ENCODE measurements around the gene RAB1A. TPM values are rescaled to one million over a fixed set of nuclear protein-coding genes. Genes with fewer than 3 reads are reported as not detected.

RAB1A gene
- total RNA-seq, 1 experiment from 2014 or later, result 165 TPM

- ChIA-PET CTCF (no interaction called here), POLR2A (ENCODE audit: unreplicated experiment) (no interaction called here)
- no peaks in the 10 kb centered on the region for H3K79me2 ChIP-seq (ENCODE audit: low read depth)
- DNase-seq, result peak in 1 of 2 experiments; percentile 43
- peaks cover 19% of the 10 kb centered on the region for H3K9me3 ChIP-seq (ENCODE audit: insufficient read depth, low read depth)
- intact Hi-C loops (cut with micrococcal nuclease; ENCODE audit: unreplicated experiment), result loop anchor here (5.0 to 10.0 kb wide), 2 partner anchors 457 to 709 kb away; no protein-coding TSS in a partner anchor
- H2AFZ ChIP-seq, result no peak overlapping the region
- no peaks in the 10 kb centered on the region for H3F3A ChIP-seq (ENCODE audit: insufficient read depth, low read depth)
- no peak overlapping the region for H3K4me2 ChIP-seq
- H3K36me3 ChIP-seq (ENCODE audit: low read depth), result 0 out of 2 replicates have a peak, but pooled peaks cover 6% of the 10 kb centered on the region
- no peaks in the 10 kb centered on the region for H3K9me2 ChIP-seq (ENCODE audit: insufficient read depth)
- H3K4me3 ChIP-seq, result no peak overlapping the region
- H4K20me1 ChIP-seq (ENCODE audit: insufficient read depth), result no peaks in the 10 kb centered on the region
- no peaks in the 10 kb centered on the region for H3K27me3 ChIP-seq (ENCODE audit: insufficient read depth, low read depth)
- BruUV-seq (replicated peaks), result no TSS peak
- peaks cover 10% of the 10 kb centered on the region for H3K4me1 ChIP-seq (replicated peaks; ENCODE audit: insufficient read depth)
- no peak for TF ChIP-seq EZH2 (IDR thresholded peaks at IDR 0.05; ENCODE audit: low read depth)
- TF ChIP-seq, protein P1, sequence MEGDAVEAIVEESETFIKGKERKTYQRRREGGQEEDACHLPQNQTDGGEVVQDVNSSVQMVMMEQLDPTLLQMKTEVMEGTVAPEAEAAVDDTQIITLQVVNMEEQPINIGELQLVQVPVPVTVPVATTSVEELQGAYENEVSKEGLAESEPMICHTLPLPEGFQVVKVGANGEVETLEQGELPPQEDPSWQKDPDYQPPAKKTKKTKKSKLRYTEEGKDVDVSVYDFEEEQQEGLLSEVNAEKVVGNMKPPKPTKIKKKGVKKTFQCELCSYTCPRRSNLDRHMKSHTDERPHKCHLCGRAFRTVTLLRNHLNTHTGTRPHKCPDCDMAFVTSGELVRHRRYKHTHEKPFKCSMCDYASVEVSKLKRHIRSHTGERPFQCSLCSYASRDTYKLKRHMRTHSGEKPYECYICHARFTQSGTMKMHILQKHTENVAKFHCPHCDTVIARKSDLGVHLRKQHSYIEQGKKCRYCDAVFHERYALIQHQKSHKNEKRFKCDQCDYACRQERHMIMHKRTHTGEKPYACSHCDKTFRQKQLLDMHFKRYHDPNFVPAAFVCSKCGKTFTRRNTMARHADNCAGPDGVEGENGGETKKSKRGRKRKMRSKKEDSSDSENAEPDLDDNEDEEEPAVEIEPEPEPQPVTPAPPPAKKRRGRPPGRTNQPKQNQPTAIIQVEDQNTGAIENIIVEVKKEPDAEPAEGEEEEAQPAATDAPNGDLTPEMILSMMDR (conservative IDR thresholded peaks at IDR 0.05), result no peak
- no peak overlapping the region for H3K27ac ChIP-seq
These were observed 85.7 kb downstream of the RAB1A start for GRCh38 chr2:65044097-65044735.

- ChIA-PET CTCF (no interaction called here), POLR2A (ENCODE audit: unreplicated experiment) (interaction anchor here (0.7 kb wide), 1 partner anchor 125 kb away, joined by 5 read pairs; no protein-coding TSS in a partner anchor)
- intact Hi-C loops (cut with micrococcal nuclease; ENCODE audit: unreplicated experiment), result loop anchor here (5.0 to 10.0 kb wide), 2 partner anchors 456 to 708 kb away; no protein-coding TSS in a partner anchor
These were observed 86.9 kb downstream of the RAB1A start for GRCh38 chr2:65043001-65043400.

GRCh38 chr2:65040400-65041261 lies 89.3 kb downstream of the RAB1A start:
- POLR2A ChIA-PET (ENCODE audit: unreplicated experiment), result no interaction called here
- Histone ChIP-seq H3F3A (ENCODE audit: insufficient read depth, low read depth) (no peaks in the 10 kb centered on the region), H3K27me3 (ENCODE audit: insufficient read depth, low read depth) (no peaks in the 10 kb centered on the region), H3K27ac (no peak overlapping the region), H4K20me1 (ENCODE audit: insufficient read depth) (no peaks in the 10 kb centered on the region), H3K4me2 (peak overlapping the region; percentile 41; the same call in 1 of the 2 replicates), H3K9me3 (ENCODE audit: insufficient read depth, low read depth) (peaks cover 15% of the 10 kb centered on the region), H2AFZ (no peak overlapping the region), H3K79me2 (ENCODE audit: low read depth) (no peaks in the 10 kb centered on the region), H3K4me3 (no peak overlapping the region), H3K9me2 (ENCODE audit: insufficient read depth) (no peaks in the 10 kb centered on the region), H3K36me3 (ENCODE audit: low read depth) (0 out of 2 replicates have a peak, but pooled peaks cover 6% of the 10 kb centered on the region), H3K4me1 (replicated peaks; ENCODE audit: insufficient read depth) (0 out of 2 replicates have a peak, but pooled peaks cover 2% of the 10 kb centered on the region)
- CTCF ChIA-PET, result interaction anchor here (0.6 kb wide), 1 partner anchor 123 kb away, joined by 4 read pairs; no protein-coding TSS in a partner anchor
- TF ChIP-seq, protein P1 (conservative IDR thresholded peaks at IDR 0.05), result peak; percentile 98
- no peak for TF ChIP-seq EZH2 (IDR thresholded peaks at IDR 0.05; ENCODE audit: low read depth)
- DNase-seq, result peak; percentile 58 to 76
- intact Hi-C loops (cut with micrococcal nuclease; ENCODE audit: unreplicated experiment), result loop anchor here (1.0 to 10.0 kb wide), 4 partner anchors 51 to 706 kb away; partner anchors contain the start of gene SLC1A4
- no TSS peak for BruUV-seq (replicated peaks)

More at GRCh38 chr2:65043001-65043400, 86.9 kb downstream of the RAB1A start:
- H3K4me1 ChIP-seq (replicated peaks; ENCODE audit: insufficient read depth), result 0 out of 2 replicates have a peak, but pooled peaks cover 4% of the 10 kb centered on the region
- no peak overlapping the region for H3K4me3 ChIP-seq
- H3K9me2 ChIP-seq (ENCODE audit: insufficient read depth), result no peaks in the 10 kb centered on the region
- no peaks in the 10 kb centered on the region for H4K20me1 ChIP-seq (ENCODE audit: insufficient read depth)
- H3F3A ChIP-seq (ENCODE audit: insufficient read depth, low read depth), result no peaks in the 10 kb centered on the region
- peaks cover 15% of the 10 kb centered on the region for H3K9me3 ChIP-seq (ENCODE audit: insufficient read depth, low read depth)
- no peaks in the 10 kb centered on the region for H3K27me3 ChIP-seq (ENCODE audit: insufficient read depth, low read depth)
- no peak overlapping the region for H3K4me2 ChIP-seq
- BruUV-seq (replicated peaks), result no TSS peak
- no peak for TF ChIP-seq EZH2 (IDR thresholded peaks at IDR 0.05; ENCODE audit: low read depth)
- TF ChIP-seq, protein P1 (conservative IDR thresholded peaks at IDR 0.05), result no peak
- no peaks in the 10 kb centered on the region for H3K79me2 ChIP-seq (ENCODE audit: low read depth)
- H3K27ac ChIP-seq, result no peak overlapping the region
- no peak for DNase-seq
- no peak overlapping the region for H2AFZ ChIP-seq
- H3K36me3 ChIP-seq (ENCODE audit: low read depth), result 0 out of 2 replicates have a peak, but pooled peaks cover 6% of the 10 kb centered on the region
